ENCODE results near the gene DIS3L2.

DIS3L2 gene

GRCh38 chr2:232245111-232245510 lies 283.6 kb downstream of the DIS3L2 start:
- in situ Hi-C loops (cut with MboI; ENCODE audit: low sequenced_read_pairs), result no loop called here

- in situ Hi-C loops (cut with MboI; ENCODE audit: low sequenced_read_pairs), result no loop called here
Measured at GRCh38 chr2:232246245-232246644, 284.7 kb downstream of the DIS3L2 start.

- in situ Hi-C loops (cut with MboI; ENCODE audit: low sequenced_read_pairs), result no loop called here
Measured at GRCh38 chr2:232249096-232249495, 287.6 kb downstream of the DIS3L2 start.

GRCh38 chr2:232250246-232251175 lies 289.0 kb downstream of the DIS3L2 start:
- in situ Hi-C loops (cut with MboI; ENCODE audit: low sequenced_read_pairs), result no loop called here

- in situ Hi-C loops (cut with MboI; ENCODE audit: low sequenced_read_pairs), result no loop called here
Measured at GRCh38 chr2:232255033-232255432, 293.5 kb downstream of the DIS3L2 start.

GRCh38 chr2:232260075-232260474 lies 298.6 kb downstream of the DIS3L2 start:
- in situ Hi-C loops (cut with MboI; ENCODE audit: low sequenced_read_pairs), result no loop called here

- in situ Hi-C loops (cut with MboI; ENCODE audit: low sequenced_read_pairs), result no loop called here
Measured at GRCh38 chr2:232261776-232262175, 300.3 kb downstream of the DIS3L2 start.

GRCh38 chr2:232263295-232263694 lies 301.8 kb downstream of the DIS3L2 start:
- in situ Hi-C loops (cut with MboI; ENCODE audit: low sequenced_read_pairs), result no loop called here

GRCh38 chr2:232264081-232264480 lies 302.6 kb downstream of the DIS3L2 start:
- in situ Hi-C loops (cut with MboI; ENCODE audit: low sequenced_read_pairs), result no loop called here

GRCh38 chr2:232265329-232265728 lies 303.8 kb downstream of the DIS3L2 start:
- in situ Hi-C loops (cut with MboI; ENCODE audit: low sequenced_read_pairs), result no loop called here

GRCh38 chr2:232268636-232269165 lies 307.2 kb downstream of the DIS3L2 start:
- in situ Hi-C loops (cut with MboI; ENCODE audit: low sequenced_read_pairs), result no loop called here

- in situ Hi-C loops (cut with MboI; ENCODE audit: low sequenced_read_pairs), result no loop called here
Measured at GRCh38 chr2:232269867-232270266, 308.4 kb downstream of the DIS3L2 start.

- in situ Hi-C loops (cut with MboI; ENCODE audit: low sequenced_read_pairs), result no loop called here
Measured at GRCh38 chr2:232273903-232274643, 312.6 kb downstream of the DIS3L2 start.

- in situ Hi-C loops (cut with MboI; ENCODE audit: low sequenced_read_pairs), result no loop called here
Measured at GRCh38 chr2:232275670-232276069, 314.2 kb downstream of the DIS3L2 start.

- in situ Hi-C loops (cut with MboI; ENCODE audit: low sequenced_read_pairs), result no loop called here
Measured at GRCh38 chr2:232276084-232276732, 314.7 kb downstream of the DIS3L2 start.

- in situ Hi-C loops (cut with MboI; ENCODE audit: low sequenced_read_pairs), result no loop called here
Measured at GRCh38 chr2:232276733-232277313, 315.3 kb downstream of the DIS3L2 start.

GRCh38 chr2:232278534-232278933 lies 317.0 kb downstream of the DIS3L2 start:
- in situ Hi-C loops (cut with MboI; ENCODE audit: low sequenced_read_pairs), result no loop called here

GRCh38 chr2:232280341-232280740 lies 318.8 kb downstream of the DIS3L2 start:
- in situ Hi-C loops (cut with MboI; ENCODE audit: low sequenced_read_pairs), result no loop called here

- in situ Hi-C loops (cut with MboI; ENCODE audit: low sequenced_read_pairs), result no loop called here
Measured at GRCh38 chr2:232281858-232282507, 320.5 kb downstream of the DIS3L2 start.

GRCh38 chr2:232282508-232283055 lies 321.1 kb downstream of the DIS3L2 start:
- in situ Hi-C loops (cut with MboI; ENCODE audit: low sequenced_read_pairs), result no loop called here

All from HL-60/S4 treated with retinoic acid at 250 ng/mL for 4 days and 3 days (cell line).